ENCODE data around the gene CFB. TPM values are rescaled to one million over a fixed set of nuclear protein-coding genes. Genes with fewer than 3 reads are reported as not detected.
"Not testable (repeated sequence)": the region's sequence is repeated elsewhere in the genome, so short reads cannot be mapped to it uniquely, and the experiment has no call there.

The CFB gene
- total RNA-seq, 1 donor from 2014 or later = 4.0 TPM

DNA sequence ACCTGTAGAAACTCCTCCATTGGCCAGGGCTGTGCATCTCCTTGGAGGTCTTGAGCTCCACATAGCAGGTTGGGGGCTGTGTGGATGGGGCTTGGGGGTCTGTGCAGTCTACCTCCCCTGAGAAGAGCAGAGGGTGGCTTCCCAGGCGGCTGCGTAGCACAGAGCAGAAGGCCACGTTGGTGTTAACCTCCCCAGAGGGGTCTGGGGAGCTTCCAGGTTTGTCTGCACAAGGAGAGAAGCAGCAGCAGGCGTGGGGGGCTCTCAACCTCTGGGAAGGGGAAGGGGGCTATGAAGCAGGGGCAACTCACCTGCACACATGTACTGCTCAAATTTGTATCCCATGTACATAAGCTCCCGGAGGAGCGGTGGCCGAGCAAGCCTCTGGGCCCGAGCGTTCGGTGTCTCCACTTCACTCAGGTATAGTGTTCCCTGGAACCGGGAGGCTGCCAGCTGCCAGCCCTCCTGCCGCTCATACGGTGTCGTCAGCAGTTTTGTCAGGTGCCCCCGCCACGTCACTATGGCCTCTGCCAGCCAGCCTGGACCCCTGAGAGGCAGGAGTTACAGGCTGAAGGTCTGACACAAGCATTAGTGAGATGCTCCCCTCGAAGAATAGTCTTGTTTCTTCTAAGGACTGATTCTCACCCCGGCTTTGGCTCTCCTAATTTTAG, 24.8 kb downstream of the CFB start:
- no peak for DNase-seq (ENCODE audit: low read depth, low spot score)

DNA sequence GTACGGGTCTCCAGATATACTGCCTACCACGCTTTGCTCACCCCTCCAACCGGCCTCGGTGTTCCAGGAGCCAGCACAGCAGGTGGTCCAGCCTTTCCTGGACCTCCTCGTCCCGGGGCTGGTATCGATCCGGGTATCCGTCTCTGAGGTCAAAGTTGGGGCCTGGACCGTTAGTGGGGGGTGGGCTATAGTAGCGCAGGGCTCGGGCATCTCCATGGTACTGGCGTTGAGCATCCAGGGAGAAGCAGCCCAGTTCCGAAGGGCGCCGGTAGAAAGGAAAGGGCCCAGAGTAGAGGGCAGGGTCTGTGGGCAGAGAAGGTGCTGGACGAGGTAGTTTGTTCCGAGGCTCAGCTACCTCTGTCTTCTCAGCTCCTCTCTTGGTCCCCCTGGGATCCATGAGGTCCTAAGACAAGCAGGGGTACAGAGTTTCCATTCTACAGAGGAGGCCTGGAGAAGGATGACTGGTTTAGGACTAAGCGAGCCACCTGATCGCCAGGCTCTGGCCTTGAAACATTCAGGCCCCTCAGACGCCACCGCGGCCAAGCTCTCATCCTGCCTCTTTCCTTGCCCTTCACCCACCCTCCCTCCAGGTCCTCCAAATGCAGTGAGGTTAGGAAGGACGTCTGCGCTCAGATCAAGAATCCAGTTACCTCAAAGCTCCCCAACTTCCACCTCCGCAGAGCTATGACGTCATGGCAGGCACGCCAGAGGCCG, 25.5 kb downstream of the CFB start:
- DNase-seq (ENCODE audit: low read depth, low spot score) = no peak

DNA sequence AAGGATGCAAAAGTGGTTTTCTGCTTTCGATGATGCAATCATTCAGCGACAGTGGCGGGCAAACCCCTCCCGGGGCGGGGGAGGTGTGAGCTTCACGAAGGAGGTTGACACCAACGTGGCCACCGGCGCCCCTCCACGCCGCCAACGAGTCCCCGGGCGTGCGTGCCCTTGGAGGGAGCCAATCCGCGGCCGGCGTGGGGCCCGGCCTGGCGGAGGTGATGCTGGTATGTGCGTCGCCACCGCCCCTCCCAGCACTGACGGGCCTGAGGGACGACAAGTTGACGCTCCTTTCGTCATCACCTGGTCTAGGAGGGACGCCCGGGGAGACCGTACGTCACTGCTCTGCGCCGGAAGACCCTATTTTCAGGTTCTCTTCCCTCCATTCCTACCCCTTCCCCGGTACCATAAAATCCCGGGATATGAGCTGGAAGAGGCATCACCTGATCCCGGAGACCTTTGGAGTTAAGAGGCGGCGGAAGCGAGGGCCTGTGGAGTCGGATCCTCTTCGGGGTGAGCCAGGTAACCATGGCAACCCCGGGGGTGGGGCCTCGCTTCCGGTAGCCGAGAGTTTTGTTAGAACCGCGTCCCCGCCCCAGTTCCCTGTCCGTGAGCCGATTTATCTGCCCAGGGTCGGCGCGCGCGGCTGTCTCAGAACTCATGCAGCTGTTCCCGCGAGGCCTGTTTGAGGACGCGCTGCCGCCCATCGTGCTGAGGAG, 26.3 kb downstream of the CFB start, which contains the start of gene DXO:
Gene DXO, minus strand, starts transcription at position 146 of the 716 bp plus-strand sequence. CDS start 463 bp downstream, outside the sequence.
- peak; percentile 96 for DNase-seq (ENCODE audit: low read depth, low spot score)

DNA sequence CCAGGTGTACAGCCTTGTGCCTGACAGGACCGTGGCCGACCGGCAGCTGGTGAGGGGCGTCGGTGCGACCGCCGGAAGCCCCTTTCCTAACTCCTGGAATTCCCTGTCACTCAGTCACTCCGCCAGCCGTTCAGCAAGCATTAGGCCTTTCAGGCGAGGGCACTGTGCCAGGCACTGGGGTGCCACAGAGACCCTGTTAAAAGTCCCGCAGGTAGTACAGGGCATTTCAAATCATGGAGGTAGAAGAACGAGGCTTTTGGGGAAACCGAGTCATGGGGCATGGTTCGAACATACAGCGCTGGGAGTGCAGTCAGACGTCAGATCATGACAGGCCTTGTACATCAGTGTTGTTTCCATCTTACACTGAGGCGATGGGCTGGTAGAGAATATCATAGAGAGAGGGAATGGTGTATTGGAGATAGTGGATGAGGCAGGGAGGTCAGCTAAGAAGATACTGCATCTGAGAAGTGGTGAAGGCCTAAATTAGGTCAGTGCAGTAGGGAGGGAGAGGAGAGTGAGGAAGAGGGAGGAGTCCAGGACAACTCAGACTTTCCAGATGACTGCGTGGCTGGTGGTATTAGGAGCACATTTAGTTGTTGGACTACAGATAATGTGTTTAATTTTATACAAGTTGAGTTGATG, 26.9 kb downstream of the CFB start:
- DNase-seq (ENCODE audit: low read depth, low spot score) = no peak

DNA sequence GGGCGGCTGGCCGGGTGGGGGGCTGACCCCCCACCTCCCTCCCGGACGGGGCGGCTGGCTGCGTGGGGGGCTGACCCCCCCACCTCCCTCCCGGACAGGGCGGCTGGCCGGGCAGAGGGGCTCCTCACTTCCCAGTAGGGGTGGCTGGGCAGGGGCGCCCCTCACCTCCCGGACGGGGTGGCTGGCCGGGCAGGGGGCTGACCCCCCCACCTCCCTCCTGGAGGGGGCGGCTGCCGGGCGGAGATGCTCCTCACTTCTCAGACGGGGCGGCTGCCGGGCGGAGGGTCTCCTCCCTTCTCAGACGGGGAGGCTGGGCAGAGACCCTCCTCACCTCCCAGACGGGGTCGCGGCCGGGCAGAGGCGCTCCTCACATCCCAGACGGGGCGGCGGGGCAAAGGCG, 30.2 kb downstream of the CFB start:
- DNase-seq (ENCODE audit: low read depth, low spot score) = not testable (repeated sequence)

DNA sequence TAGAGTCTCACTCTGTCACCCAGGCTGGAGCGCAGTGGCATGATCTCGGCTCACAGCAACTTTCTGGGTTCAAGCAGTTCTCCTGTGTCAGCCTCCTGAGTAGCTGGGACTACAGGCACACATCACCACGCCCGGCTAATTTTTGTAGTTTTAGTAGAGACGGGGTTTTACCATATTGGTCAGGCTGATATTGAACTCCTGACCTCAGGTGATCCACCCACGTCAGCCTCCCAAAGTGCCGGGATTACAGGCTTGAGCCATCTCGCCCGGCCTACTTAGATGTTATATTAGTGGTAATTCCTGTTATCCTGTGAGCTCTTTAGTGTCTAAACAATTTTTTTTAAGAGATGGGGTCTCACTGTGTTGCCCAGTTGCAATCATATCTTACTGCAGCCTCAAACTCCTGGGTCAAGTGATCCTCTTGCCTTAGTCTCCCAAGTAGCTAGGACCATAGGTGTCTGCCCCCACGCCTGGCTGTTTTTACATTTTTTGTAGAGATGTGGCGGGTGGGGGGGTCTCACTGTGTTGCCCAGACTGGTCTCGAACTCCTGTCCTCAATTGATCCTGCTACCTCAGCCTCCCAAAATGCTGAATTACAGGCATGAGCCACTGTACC, 32.0 kb downstream of the CFB start:
- DNase-seq (ENCODE audit: low read depth, low spot score) = no peak

DNA sequence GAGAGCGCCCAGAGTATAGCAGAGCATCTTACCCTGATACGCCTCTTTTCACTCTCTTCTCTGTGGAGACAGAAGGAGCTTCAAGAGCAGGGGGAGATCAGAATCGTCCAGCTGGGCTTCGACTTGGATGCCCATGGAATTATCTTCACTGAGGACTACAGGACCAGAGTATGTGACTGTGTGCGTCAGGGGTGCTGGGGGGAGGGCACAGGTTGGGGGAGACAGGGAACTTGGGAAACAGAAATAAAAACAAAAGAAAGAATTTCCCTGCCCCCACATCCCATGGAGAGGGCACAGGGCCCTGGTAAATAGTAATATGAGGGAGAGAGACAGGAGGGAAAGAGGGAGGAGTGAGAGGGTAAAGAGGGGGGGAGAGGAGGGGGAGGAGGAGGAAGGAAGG, 32.9 kb downstream of the CFB start:
- no peak for DNase-seq (ENCODE audit: low read depth, low spot score)

DNA sequence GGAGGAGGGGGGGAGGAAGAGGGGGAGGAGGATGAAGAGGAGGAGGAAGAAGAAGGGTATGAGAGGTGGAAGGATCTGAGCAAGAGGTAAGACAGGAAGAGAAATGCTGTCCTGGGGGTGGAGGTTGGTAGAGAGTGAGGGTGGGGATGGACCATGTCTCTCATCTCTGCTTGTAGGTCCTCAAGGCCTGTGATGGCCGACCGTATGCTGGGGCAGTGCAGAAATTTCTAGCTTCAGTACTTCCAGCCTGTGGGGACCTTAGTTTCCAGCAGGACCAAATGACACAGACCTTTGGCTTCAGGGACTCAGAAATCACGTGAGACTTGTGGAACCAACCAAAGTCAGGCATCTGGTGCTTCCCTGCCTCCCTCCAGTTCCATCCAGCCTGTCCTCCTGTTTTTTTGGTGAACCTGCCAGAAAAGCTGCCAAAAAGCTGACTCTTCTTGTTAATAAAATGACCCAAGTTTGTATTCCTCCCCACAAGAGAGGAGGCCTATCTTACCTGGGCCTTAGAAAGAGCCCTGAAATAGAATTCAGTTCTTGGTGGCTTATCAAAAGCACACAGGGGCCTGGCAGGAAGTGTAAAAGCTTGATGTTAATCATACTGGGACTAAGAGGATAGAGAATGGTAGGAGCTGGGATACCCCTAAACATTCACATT, 33.5 kb downstream of the CFB start:
- no peak for DNase-seq (ENCODE audit: low read depth, low spot score)

DNA sequence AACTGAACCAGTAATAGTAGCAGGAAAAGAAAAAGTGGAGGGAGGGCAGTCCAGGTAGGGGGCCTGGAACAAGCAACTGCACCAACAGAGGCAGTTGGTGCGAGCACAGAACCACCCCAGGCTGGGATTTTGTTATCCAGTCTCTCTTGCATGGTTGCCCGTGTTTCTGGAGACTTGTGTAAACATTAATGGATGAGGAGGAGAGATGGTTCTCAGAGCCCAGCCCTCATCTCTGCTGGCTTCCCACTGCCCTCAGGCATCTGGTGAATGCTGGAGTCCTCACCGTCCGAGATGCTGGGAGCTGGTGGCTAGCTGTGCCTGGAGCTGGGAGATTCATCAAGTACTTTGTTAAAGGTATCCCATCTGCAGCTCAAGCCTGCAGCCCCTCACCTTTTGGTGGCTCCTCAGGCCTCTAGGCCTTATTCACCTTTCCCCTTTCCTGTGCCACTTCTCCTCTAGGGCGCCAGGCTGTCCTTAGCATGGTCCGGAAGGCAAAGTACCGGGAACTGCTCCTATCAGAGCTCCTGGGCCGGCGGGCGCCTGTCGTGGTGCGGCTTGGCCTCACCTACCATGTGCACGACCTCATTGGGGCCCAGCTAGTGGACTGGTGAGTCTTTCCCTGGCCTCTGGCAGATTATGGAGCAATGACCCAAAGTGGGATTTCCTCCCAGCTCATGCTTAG, 34.4 kb downstream of the CFB start:
- DNase-seq (ENCODE audit: low read depth, low spot score) = not testable (repeated sequence)

DNA sequence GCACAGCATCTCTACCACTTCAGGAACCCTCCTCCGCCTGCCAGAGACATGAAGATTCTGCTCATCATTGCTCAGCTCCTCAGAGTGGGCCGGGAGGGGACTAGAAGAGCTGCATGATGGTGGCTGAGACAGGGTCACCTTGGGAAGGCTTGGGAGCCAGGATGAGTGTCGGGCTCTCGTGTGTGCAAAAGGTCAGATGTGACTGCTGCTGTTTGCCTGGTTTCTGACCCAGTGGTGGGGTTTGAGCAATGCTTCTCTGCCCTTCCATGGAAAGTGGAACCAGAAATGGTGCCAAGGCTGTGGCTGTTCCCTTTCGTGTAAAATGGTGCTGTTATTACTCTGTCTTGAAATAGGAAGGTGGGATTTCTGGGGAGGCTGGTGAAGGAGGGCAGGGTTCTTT, 35.1 kb downstream of the CFB start:
- not testable (repeated sequence) for DNase-seq (ENCODE audit: low read depth, low spot score)

DNA sequence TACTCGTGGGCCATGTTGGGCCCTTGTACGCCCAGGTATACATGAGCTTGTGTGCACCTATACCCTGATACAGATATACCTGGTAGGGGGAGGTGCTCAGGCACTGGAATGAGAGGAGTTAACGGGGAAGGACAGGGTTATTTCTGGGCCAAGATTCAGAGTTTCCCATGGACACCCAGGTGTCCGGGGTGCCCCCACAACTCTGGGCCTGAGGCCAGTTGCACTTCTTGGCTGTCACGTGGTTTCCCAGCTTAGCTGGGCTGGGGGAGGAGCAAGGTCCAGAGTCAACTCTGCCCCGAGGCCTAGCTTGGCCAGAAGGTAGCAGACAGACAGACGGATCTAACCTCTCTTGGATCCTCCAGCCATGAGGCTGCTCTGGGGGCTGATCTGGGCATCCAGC, 35.8 kb downstream of the CFB start, which contains the start of gene C4A:
Gene C4A, plus strand, starts transcription at position 314 of the 400 bp plus-strand sequence. Its CDS starts 51 bp downstream, at position 365.
- DNase-seq (ENCODE audit: low read depth, low spot score) = not testable (repeated sequence)

DNA sequence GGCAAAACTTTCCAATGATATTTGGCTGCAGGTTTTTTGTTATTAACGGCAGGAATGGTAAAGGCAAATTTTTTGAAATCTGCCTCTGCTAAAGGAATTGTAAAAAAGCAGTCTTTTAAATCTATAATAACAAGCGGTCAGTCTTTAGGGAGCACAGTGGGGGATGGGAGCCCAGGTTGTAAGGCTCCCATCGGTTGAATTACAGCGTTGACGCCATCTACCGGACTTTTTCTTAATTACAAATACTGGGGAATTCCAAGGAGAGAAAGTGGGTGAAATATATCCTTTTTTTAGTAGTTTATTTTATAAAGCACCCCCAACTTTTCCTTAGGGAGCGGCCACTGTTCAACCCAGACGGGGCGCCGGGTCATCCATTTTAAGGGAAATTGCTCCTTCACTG, 43.5 kb downstream of the CFB start:
- not testable (repeated sequence) for DNase-seq (ENCODE audit: low read depth, low spot score)

DNA sequence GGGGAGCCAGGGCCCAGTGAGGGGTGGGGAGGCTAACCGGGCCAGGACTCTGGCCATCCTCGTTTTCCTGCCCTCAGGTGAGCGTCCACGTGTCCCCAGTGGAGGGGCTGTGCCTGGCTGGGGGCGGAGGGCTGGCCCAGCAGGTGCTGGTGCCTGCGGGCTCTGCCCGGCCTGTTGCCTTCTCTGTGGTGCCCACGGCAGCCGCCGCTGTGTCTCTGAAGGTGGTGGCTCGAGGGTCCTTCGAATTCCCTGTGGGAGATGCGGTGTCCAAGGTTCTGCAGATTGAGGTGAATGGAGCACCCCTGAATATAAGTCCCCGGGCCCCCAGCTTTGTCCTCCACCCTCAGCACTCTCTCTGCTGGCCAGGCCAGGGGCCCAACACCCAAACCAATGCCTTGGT, 48.5 kb downstream of the CFB start:
- DNase-seq (ENCODE audit: low read depth, low spot score) = not testable (repeated sequence)

DNA sequence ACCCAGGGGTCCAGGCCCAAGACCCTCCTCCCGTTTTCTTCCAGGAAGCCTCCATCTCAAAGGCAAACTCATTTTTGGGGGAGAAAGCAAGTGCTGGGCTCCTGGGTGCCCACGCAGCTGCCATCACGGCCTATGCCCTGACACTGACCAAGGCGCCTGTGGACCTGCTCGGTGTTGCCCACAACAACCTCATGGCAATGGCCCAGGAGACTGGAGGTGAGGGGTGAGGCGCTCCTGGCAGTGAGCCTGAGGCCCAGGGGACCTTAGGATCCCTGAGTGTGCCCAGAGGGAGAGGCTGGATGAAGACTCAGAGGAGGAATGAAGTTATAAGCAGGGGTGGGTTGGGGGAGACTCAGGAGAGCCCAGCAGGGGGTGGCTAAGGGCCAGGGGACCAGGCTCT, 50.5 kb downstream of the CFB start:
- DNase-seq (ENCODE audit: low read depth, low spot score) = not testable (repeated sequence)

Other genes starting within 250 kb of the CFB start
- 37.3 and 65.3 TPM in 2 replicates for gene ABHD16A, start 242.8 kb upstream of the CFB start, total RNA-seq
- gene LY6G6F, start 239.2 kb upstream of the CFB start, total RNA-seq = not detected in 2 replicates
- not detected in 2 replicates for gene LY6G6D, start 230.7 kb upstream of the CFB start, total RNA-seq
- not detected in 2 replicates for gene LY6G6C, start 224.3 kb upstream of the CFB start, total RNA-seq
- not detected in 2 replicates for gene MPIG6B, start 222.7 kb upstream of the CFB start, total RNA-seq
- 84.0 and 89.4 TPM in 2 replicates for gene DDAH2, start 216.8 kb upstream of the CFB start, total RNA-seq
- gene CLIC1, start 209.6 kb upstream of the CFB start, total RNA-seq = 860 and 926 TPM in 2 replicates
- gene MSH5, start 206.1 kb upstream of the CFB start, total RNA-seq = 6.1 and 6.7 TPM in 2 replicates
- 0.78 and 0.92 TPM in 2 replicates for gene SAPCD1, start 183.4 kb upstream of the CFB start, total RNA-seq
- gene VWA7, start 168.8 kb upstream of the CFB start, total RNA-seq = under 0.01 and 0.11 TPM in 2 replicates
- gene VARS1, start 150.3 kb upstream of the CFB start, total RNA-seq = 73.2 and 74.0 TPM in 2 replicates
- 45.8 and 55.3 TPM in 2 replicates for gene LSM2, start 139.1 kb upstream of the CFB start, total RNA-seq
- 0.53 and 1.9 TPM in 2 replicates for gene HSPA1L, start 130.8 kb upstream of the CFB start, total RNA-seq
- gene HSPA1A, start 130.6 kb upstream of the CFB start, total RNA-seq = 33.6 and 431 TPM in 2 replicates
- 48.7 and 575 TPM in 2 replicates for gene HSPA1B, start 118.4 kb upstream of the CFB start, total RNA-seq
- 54.3 and 71.7 TPM in 2 replicates for gene NEU1, start 83.3 kb upstream of the CFB start, total RNA-seq
- 0.07 TPM in 1 of 2 replicates, not detected in the other for gene SLC44A4, start 67.1 kb upstream of the CFB start, total RNA-seq
- gene EHMT2, start 48.4 kb upstream of the CFB start, total RNA-seq = 46.4 and 61.8 TPM in 2 replicates
- 3.5 and 5.2 TPM in 2 replicates for gene ZBTB12, start 44.0 kb upstream of the CFB start, total RNA-seq
- not detected in 2 replicates for gene C2, start 18.4 kb upstream of the CFB start, total RNA-seq
- 110 and 121 TPM in 2 replicates for gene NELFE, start 12.9 kb downstream of the CFB start, total RNA-seq
- gene SKIC2, start 13.1 kb downstream of the CFB start, total RNA-seq = 42.9 and 49.6 TPM in 2 replicates
- gene DXO, start 26.0 kb downstream of the CFB start, total RNA-seq = 10.1 and 11.6 TPM in 2 replicates
- gene C4A, start 36.0 kb downstream of the CFB start, total RNA-seq = 0.46 and 1.3 TPM in 2 replicates
- gene C4B, start 68.7 kb downstream of the CFB start, total RNA-seq = 0.66 and 1.0 TPM in 2 replicates
- gene CYP21A2, start 92.3 kb downstream of the CFB start, total RNA-seq = not detected in 2 replicates
- 0.21 and 0.73 TPM in 2 replicates for gene TNXB, start 163.2 kb downstream of the CFB start, total RNA-seq
- 13.7 and 13.9 TPM in 2 replicates for gene ATF6B, start 182.2 kb downstream of the CFB start, total RNA-seq
- gene FKBPL, start 184.2 kb downstream of the CFB start, total RNA-seq = 6.3 and 6.7 TPM in 2 replicates
- 0.07 TPM in 1 of 2 replicates, not detected in the other for gene PRRT1, start 205.8 kb downstream of the CFB start, total RNA-seq
- 35.1 and 69.7 TPM in 2 replicates for gene PPT2, start 208.0 kb downstream of the CFB start, total RNA-seq
- 1.2 and 1.3 TPM in 2 replicates for gene EGFL8, start 218.5 kb downstream of the CFB start, total RNA-seq
- 8.3 and 11.0 TPM in 2 replicates for gene AGPAT1, start 230.0 kb downstream of the CFB start, total RNA-seq
- gene RNF5, start 232.3 kb downstream of the CFB start, total RNA-seq = 31.5 and 35.3 TPM in 2 replicates
- 0.26 and 0.53 TPM in 2 replicates for gene AGER, start 238.2 kb downstream of the CFB start, total RNA-seq
- gene PBX2, start 244.1 kb downstream of the CFB start, total RNA-seq = 41.8 and 48.7 TPM in 2 replicates
- gene GPSM3, start 246.5 kb downstream of the CFB start, total RNA-seq = 6.0 and 7.1 TPM in 2 replicates

All from pulmonary artery endothelial cell (primary cell).